Spinal cord (tissue), 10 donors: ENCODE data around the gene HACD1. TPM values are rescaled to one million over a fixed set of nuclear protein-coding genes. Genes with fewer than 3 reads are reported as not detected.
A peak's percentile ranks its signal among the peaks of the same experiment; 100 is the strongest.

ENCODE experiments used
- DNase-seq, 6 donors: peaks; one replicate each; pipeline versions ENCODE4 v3.0.0 to v3.0.0-alpha.2; 2013 to 2015; ENCODE audit warnings: low spot score in 6 of 6, low read depth in 4 of 6
- H3K27ac ChIP-seq: one replicate; pipeline ENCODE4 v1.5.1; 2013; ENCODE audit warnings: low read depth, low read length, control low read depth
- H3K27me3 ChIP-seq: one replicate; pipeline ENCODE4 v1.6.1; 2013; ENCODE audit warnings: low read length; ENCODE audit not compliant: control insufficient read depth, insufficient read depth
- H3K36me3 ChIP-seq: one replicate; pipeline ENCODE4 v1.6.1; 2013; ENCODE audit warnings: low read length; ENCODE audit not compliant: control insufficient read depth, insufficient read depth
- H3K4me1 ChIP-seq: one replicate; pipeline ENCODE4 v1.6.1; 2013; ENCODE audit warnings: low read length; ENCODE audit not compliant: control insufficient read depth, insufficient read depth
- H3K4me3 ChIP-seq: one replicate; pipeline ENCODE4 v1.5.1; 2013; ENCODE audit warnings: low read depth, low read length, control low read depth
- H3K9me3 ChIP-seq: one replicate; pipeline ENCODE4 v1.6.1; 2013; ENCODE audit warnings: low read length; ENCODE audit not compliant: control insufficient read depth, insufficient read depth
- WGBS: methylation state at CpG from one replicate; pipeline ENCODE4 v1.1.5; 2013; ENCODE audit warnings: missing lambda C conversion rate; ENCODE audit not compliant: insufficient coverage; 5-methylcytosine and 5-hydroxymethylcytosine counted together
- polyA plus RNA-seq, 2 donors: library from polyadenylated mRNA; unstranded; fragments of 120-200 nt; gene quantifications; one replicate each; pipeline ENCODE4 v1.2.1, GENCODE V29; 2013; ENCODE audit not compliant: insufficient read length in 2 of 2
- total RNA-seq, 2 donors: library from RNA; depleted of rRNA in 1 of 2; stranded (reverse); fragments of 120-200 nt in 1 of 2; fragments of >200 nt in 1 of 2; gene quantifications; one replicate each; pipeline versions ENCODE4 v1.2.3 to v1.2.4, GENCODE V29; 2013 to 2014
- donor health status: healthy.

Gene HACD1
- total and polyA plus RNA-seq, 4 donors = 14.0 to 24.2 (median 20.2) TPM

DNA sequence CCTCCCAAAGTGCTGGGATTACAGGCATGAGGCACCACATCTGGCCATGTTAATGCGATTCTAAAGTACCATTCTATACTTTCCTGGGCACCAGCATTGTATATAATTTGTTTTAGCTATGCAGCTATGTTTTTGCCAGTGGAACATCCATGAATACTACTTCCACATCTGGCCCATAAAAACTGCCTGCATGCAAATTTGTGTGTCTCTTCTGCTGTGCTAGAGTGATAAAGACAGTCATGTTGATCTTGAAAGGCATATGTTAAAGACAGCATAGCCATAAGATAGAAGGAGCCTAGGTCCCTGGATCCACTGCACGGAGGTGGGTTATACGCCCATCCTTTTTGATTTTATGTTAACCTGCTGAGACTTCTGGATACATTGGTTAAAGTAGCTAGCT, 52.3 kb downstream of the HACD1 start:
- H3K9me3 ChIP-seq = no peaks in the 10 kb centered on the region
- H3K4me3 ChIP-seq = no peak overlapping the region
- no peaks in the 10 kb centered on the region for H3K36me3 ChIP-seq
- WGBS = no CpG with 5 or more reads among the region's 3 CpGs
- no peak overlapping the region for H3K27ac ChIP-seq
- no peaks in the 10 kb centered on the region for H3K4me1 ChIP-seq
- H3K27me3 ChIP-seq = no peaks in the 10 kb centered on the region
- no peak for DNase-seq

GRCh38 chr10:17563452-17563851, 53.7 kb downstream of the HACD1 start:
- no peak overlapping the region for H3K4me3 ChIP-seq
- WGBS = 86% methylated on average over 1 of the region's 4 CpGs

DNA sequence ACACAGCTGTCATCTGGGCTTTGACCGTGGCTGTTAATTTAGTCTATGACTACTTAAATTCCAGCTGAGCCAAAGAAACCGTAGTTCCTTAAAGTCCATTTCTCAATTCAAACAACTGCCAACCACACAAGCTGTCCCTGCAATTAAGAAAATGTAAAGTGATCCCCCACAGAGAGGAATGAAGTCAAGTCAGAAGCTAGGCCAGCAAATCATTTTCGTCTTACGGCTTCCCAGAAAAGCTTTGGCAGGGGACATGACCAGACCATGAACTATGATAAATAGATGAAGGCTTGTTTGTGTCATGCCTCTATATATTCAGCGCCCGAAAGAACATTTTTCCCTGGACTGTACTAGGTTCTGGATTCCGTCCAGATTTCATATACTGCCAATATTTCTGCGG, 54.6 kb downstream of the HACD1 start:
- no peak overlapping the region for H3K4me3 ChIP-seq
- no peaks in the 10 kb centered on the region for H3K9me3 ChIP-seq
- no peaks in the 10 kb centered on the region for H3K36me3 ChIP-seq
- H3K4me1 ChIP-seq = no peaks in the 10 kb centered on the region
- peak in 2 of 6 donors; percentile 36 to 56 for DNase-seq
- no peak overlapping the region for H3K27ac ChIP-seq
- H3K27me3 ChIP-seq = no peaks in the 10 kb centered on the region
- WGBS = 45% methylated on average over 2 of the region's 8 CpGs

More at GRCh38 chr10:17563452-17563851, 53.7 kb downstream of the HACD1 start:
- Histone ChIP-seq H3K4me1 (no peaks in the 10 kb centered on the region), H3K9me3 (no peaks in the 10 kb centered on the region), H3K27ac (no peak overlapping the region), H3K36me3 (no peaks in the 10 kb centered on the region), H3K27me3 (no peaks in the 10 kb centered on the region)
- DNase-seq = no peak

- 57% methylated on average over 1 of the region's 2 CpGs for WGBS
- Histone ChIP-seq H3K36me3 (no peaks in the 10 kb centered on the region), H3K27me3 (no peaks in the 10 kb centered on the region), H3K9me3 (no peaks in the 10 kb centered on the region), H3K4me3 (no peak overlapping the region), H3K4me1 (no peaks in the 10 kb centered on the region), H3K27ac (no peak overlapping the region)
- no peak for DNase-seq
Measured at GRCh38 chr10:17561111-17561510, 56.1 kb downstream of the HACD1 start.

DNA sequence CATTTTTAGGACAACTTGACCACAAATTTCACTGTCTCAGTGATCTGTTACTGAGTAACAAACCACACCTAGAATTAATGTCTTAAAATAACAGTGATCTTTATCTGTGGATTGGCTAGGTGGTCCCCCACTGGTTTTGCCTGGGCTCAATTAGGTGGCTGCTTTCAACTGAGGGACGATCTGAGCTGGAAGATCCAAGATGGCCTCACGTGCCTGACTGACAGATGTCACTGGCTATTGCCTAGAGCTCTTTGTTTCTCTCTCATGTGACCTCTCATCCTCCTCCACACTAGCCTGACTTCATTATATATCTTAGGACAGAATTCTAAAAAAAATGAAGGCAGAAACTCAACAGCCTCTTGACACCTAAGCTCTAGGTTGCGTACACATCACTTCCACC, 59.7 kb downstream of the HACD1 start:
- DNase-seq = no peak
- Histone ChIP-seq H3K4me3 (no peak overlapping the region), H3K9me3 (no peaks in the 10 kb centered on the region), H3K27me3 (no peaks in the 10 kb centered on the region), H3K27ac (no peak overlapping the region), H3K4me1 (no peaks in the 10 kb centered on the region), H3K36me3 (no peaks in the 10 kb centered on the region)
- WGBS = 50% methylated on average over 2 of the region's 3 CpGs

- no CpG with 5 or more reads among the region's 3 CpGs for WGBS
- Histone ChIP-seq H3K27ac (no peak overlapping the region), H3K27me3 (no peaks in the 10 kb centered on the region), H3K4me1 (no peaks in the 10 kb centered on the region), H3K9me3 (no peaks in the 10 kb centered on the region), H3K36me3 (no peaks in the 10 kb centered on the region), H3K4me3 (no peak overlapping the region)
- DNase-seq = peak in 1 of 6 donors; percentile 8
Measured at GRCh38 chr10:17548770-17549169, 68.4 kb downstream of the HACD1 start.

- no peaks in the 10 kb centered on the region for H3K36me3 ChIP-seq
- H3K27me3 ChIP-seq = no peaks in the 10 kb centered on the region
- H3K27ac ChIP-seq = no peak overlapping the region
- H3K9me3 ChIP-seq = no peaks in the 10 kb centered on the region
- no peaks in the 10 kb centered on the region for H3K4me1 ChIP-seq
- no peak overlapping the region for H3K4me3 ChIP-seq
- DNase-seq = peak in 1 of 6 donors; percentile 13
- no CpG with 5 or more reads among the region's 2 CpGs for WGBS
Measured at GRCh38 chr10:17548162-17548561, 69.0 kb downstream of the HACD1 start.

DNA sequence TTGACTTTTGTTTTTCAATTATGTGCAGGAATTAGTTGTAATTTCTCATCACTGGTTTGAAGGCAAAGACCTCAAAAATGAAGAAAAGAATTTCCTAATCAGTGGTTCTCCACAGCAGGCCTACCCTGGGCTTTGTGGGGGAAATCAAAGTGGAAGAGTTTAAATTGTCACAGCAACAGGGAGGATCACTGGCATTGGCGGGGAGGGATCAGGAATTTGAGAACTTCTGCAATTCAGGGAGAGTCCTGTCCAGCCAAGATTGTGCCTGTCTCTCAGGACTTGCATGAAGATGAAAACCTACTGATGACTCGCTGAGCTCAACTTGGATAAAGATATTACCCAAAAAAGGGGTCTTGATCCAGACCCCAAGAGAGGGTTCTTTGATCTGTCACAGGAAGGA, 70.1 kb downstream of the HACD1 start:
- 100% methylated on average over 2 of the region's 2 CpGs for WGBS
- Histone ChIP-seq H3K9me3 (no peaks in the 10 kb centered on the region), H3K27me3 (no peaks in the 10 kb centered on the region), H3K36me3 (no peaks in the 10 kb centered on the region), H3K4me1 (no peaks in the 10 kb centered on the region), H3K27ac (no peak overlapping the region), H3K4me3 (no peak overlapping the region)
- no peak for DNase-seq

GRCh38 chr10:17544465-17544864, 72.7 kb downstream of the HACD1 start:
- H3K27ac ChIP-seq = no peak overlapping the region
- WGBS = 85% methylated on average over 4 of the region's 9 CpGs
- H3K4me3 ChIP-seq = no peak overlapping the region
- H3K36me3 ChIP-seq = no peaks in the 10 kb centered on the region
- no peaks in the 10 kb centered on the region for H3K27me3 ChIP-seq
- no peaks in the 10 kb centered on the region for H3K9me3 ChIP-seq
- DNase-seq = no peak
- H3K4me1 ChIP-seq = no peaks in the 10 kb centered on the region
